Astrocyte of the hippocampus (primary cell): Measurements from ENCODE around the gene PKDREJ.
"Not testable (repeated sequence)": the region's sequence is repeated elsewhere in the genome, so short reads cannot be mapped to it uniquely, and the experiment has no call there.

Source experiments
- DNase-seq: peaks from one replicate; pipeline ENCODE4 v3.0.0; 2011; ENCODE audit warnings: low read depth, low spot score

PKDREJ gene

GRCh38 chr22:46263216-46263590 is at the start of gene PKDREJ:
Gene PKDREJ (minus strand): TSS chr22:46263343. CDS start chr22:46263322, 21 bp downstream.
- DNase-seq = no peak

GRCh38 chr22:46312848-46313247 is 49.7 kb upstream of the PKDREJ start:
- DNase-seq = not testable (repeated sequence)

GRCh38 chr22:46312056-46312455 is 48.9 kb upstream of the PKDREJ start:
- DNase-seq = no peak

- no peak for DNase-seq
These were observed 46.5 kb upstream of the PKDREJ start for GRCh38 chr22:46309526-46310085.

GRCh38 chr22:46308283-46308988 is 45.3 kb upstream of the PKDREJ start:
- no peak for DNase-seq

GRCh38 chr22:46303347-46303965 is 40.3 kb upstream of the PKDREJ start:
- DNase-seq = peak; percentile 60

GRCh38 chr22:46300491-46300890 is 37.3 kb upstream of the PKDREJ start:
- DNase-seq = no peak

GRCh38 chr22:46299101-46299500 is 36.0 kb upstream of the PKDREJ start:
- DNase-seq = no peak

GRCh38 chr22:46297151-46297812 is 34.1 kb upstream of the PKDREJ start:
- DNase-seq = peak; percentile 50

GRCh38 chr22:46296257-46297150 is 33.4 kb upstream of the PKDREJ start, which contains the start of gene GTSE1:
Gene GTSE1 (plus strand): TSS chr22:46296870. CDS start chr22:46297401, 531 bp downstream.
- DNase-seq = peak; percentile 99

GRCh38 chr22:46295277-46295971 is 32.3 kb upstream of the PKDREJ start:
- no peak for DNase-seq

- no peak for DNase-seq
These were observed 31.6 kb upstream of the PKDREJ start for GRCh38 chr22:46294784-46295183.

- peak; percentile 59 for DNase-seq
These were observed 30.6 kb upstream of the PKDREJ start for GRCh38 chr22:46293577-46294260.

GRCh38 chr22:46292732-46293131 is 29.6 kb upstream of the PKDREJ start:
- no peak for DNase-seq

GRCh38 chr22:46292173-46292572 is 29.0 kb upstream of the PKDREJ start:
- DNase-seq = no peak

GRCh38 chr22:46290843-46291785 is 28.0 kb upstream of the PKDREJ start:
- no peak for DNase-seq

- DNase-seq = no peak
These were observed 27.1 kb upstream of the PKDREJ start for GRCh38 chr22:46290121-46290842.

GRCh38 chr22:46289244-46289891 is 26.2 kb upstream of the PKDREJ start:
- no peak for DNase-seq
